Endothelial cell of umbilical vein (primary cell): ENCODE data around the gene AKAP8. TPM values are rescaled to one million over a fixed set of nuclear protein-coding genes. Genes with fewer than 3 reads are reported as not detected.

ENCODE experiments used
- BruUV-seq: library from RNA; stranded (reverse); fragments of 400-500 nt; replicated peaks from 2 replicates; lab custom pipeline; 2021; lab: Mats Ljungman, UMichigan
- CTCF ChIA-PET: fragments of 300-600, 350-600 bp; sonication (Branson Sonifier 250); formaldehyde crosslinking; loops from one replicate; lab custom pipeline; 2021; ENCODE audit warnings: antibody characterized with exemption, inconsistent platforms; lab: Charles Lee
- POLR2A ChIA-PET: fragments of 300-600, 350-600 bp; sonication (Branson Sonifier 250); formaldehyde crosslinking; loops from one replicate; lab custom pipeline; 2021; ENCODE audit warnings: antibody characterized with exemption, inconsistent platforms; lab: Charles Lee
- DNase-seq: peaks from one replicate; pipeline ENCODE4 v3.0.0-alpha.2; 2011; ENCODE audit warnings: low read depth, low spot score
- FAIRE-seq: peaks from 2 replicates; lab custom pipeline; 2011; peaks lifted over from hg19 to GRCh38; lab: Jason Lieb, UNC
- H2AFZ ChIP-seq: 2 replicates; pipeline ENCODE4 v1.6.0; 2012; ENCODE audit warnings: low read depth, low read length, control low read depth, inconsistent platforms
- H3K27ac ChIP-seq: 2 replicates; pipeline ENCODE4 v1.5.1; 2011; ENCODE audit warnings: low read depth, mild to moderate bottlenecking, control low read depth, low read length, moderate library complexity; ENCODE audit not compliant: insufficient read depth
- H3K27me3 ChIP-seq, 2 experiments: 2 replicates each; pipeline versions ENCODE4 v1.6.0 to v1.6.1; 2011; ENCODE audit warnings: low read length in 2 of 2, mixed read lengths in 1 of 2; ENCODE audit not compliant: control insufficient read depth in 2 of 2, insufficient read depth in 2 of 2
- H3K36me3 ChIP-seq, 2 experiments: 2 replicates in 1 of 2; 3 replicates in 1 of 2; pipeline ENCODE4 v1.5.1; 2011; ENCODE audit warnings: low read length in 2 of 2, mild to moderate bottlenecking in 1 of 2, moderate library complexity in 1 of 2; ENCODE audit not compliant: control insufficient read depth in 2 of 2, insufficient read depth in 2 of 2; ENCODE audit errors: extremely low read depth in 1 of 2
- H3K4me1 ChIP-seq: 3 replicates; pipeline ENCODE4 v1.5.1; 2011; ENCODE audit warnings: mild to moderate bottlenecking, low read length; ENCODE audit not compliant: control insufficient read depth, insufficient read depth; ENCODE audit errors: extremely low read depth
- H3K4me2 ChIP-seq: 2 replicates; pipeline ENCODE4 v1.6.1; 2011; ENCODE audit warnings: low read length, control low read depth, mixed read lengths; ENCODE audit not compliant: insufficient read depth
- H3K4me3 ChIP-seq, 3 experiments: fragments of 200-600 bp in 1 of 3; sonication (generic), shearing (Covaris generic) in 1 of 3; replicated peaks in 1 of 3; 2 replicates each; pipeline ENCODE4 v1.5.1; 2011 to 2016; ENCODE audit warnings: control low read depth in 3 of 3, low read length in 3 of 3, mild to moderate bottlenecking in 2 of 3, inconsistent platforms in 1 of 3, low read depth in 1 of 3, moderate library complexity in 1 of 3; ENCODE audit not compliant: insufficient read depth in 1 of 3
- H3K79me2 ChIP-seq: 2 replicates; pipeline ENCODE4 v1.6.0; 2012; ENCODE audit warnings: low read length, inconsistent platforms; ENCODE audit not compliant: control insufficient read depth, insufficient read depth
- H3K9ac ChIP-seq: replicated peaks from 2 replicates; pipeline ENCODE3; 2011; ENCODE audit warnings: low read length, control low read depth; ENCODE audit not compliant: insufficient read depth; ENCODE audit errors: extremely low read depth
- H3K9me1 ChIP-seq: replicated peaks from 3 replicates; pipeline ENCODE4 v1.6.0; 2011; ENCODE audit warnings: mild to moderate bottlenecking, low read length; ENCODE audit not compliant: control insufficient read depth, insufficient read depth; ENCODE audit errors: extremely low read depth
- H3K9me3 ChIP-seq: replicated peaks from 2 replicates; pipeline ENCODE4 v1.5.1; 2012; ENCODE audit warnings: low read length, inconsistent platforms; ENCODE audit not compliant: control insufficient read depth, insufficient read depth
- H4K20me1 ChIP-seq: replicated peaks from 2 replicates; pipeline ENCODE3; 2011; ENCODE audit warnings: mild to moderate bottlenecking, low read length; ENCODE audit not compliant: control insufficient read depth, insufficient read depth; ENCODE audit errors: extremely low read depth
- EZH2 ChIP-seq: IDR thresholded peaks from 2 replicates; pipeline ENCODE4 v1.6.1; 2012; ENCODE audit warnings: borderline replicate concordance, low read depth, mild to moderate bottlenecking, moderate library complexity, low read length, inconsistent platforms; ENCODE audit not compliant: severe bottlenecking
- FOS ChIP-seq: IDR thresholded peaks from 2 replicates; pipeline ENCODE4 v1.6.1; 2011; ENCODE audit warnings: mild to moderate bottlenecking, low read length, moderate library complexity, borderline replicate concordance; ENCODE audit not compliant: insufficient read depth
- GATA2 ChIP-seq: IDR thresholded peaks from 2 replicates; pipeline ENCODE4 v1.7.0; 2011; ENCODE audit warnings: low read depth, mild to moderate bottlenecking, moderate library complexity, mixed read lengths, low read length; ENCODE audit not compliant: insufficient read length, insufficient read depth
- JUN ChIP-seq: IDR thresholded peaks from 2 replicates; pipeline ENCODE4 v1.6.1; 2011; ENCODE audit warnings: borderline replicate concordance, low read depth; ENCODE audit not compliant: insufficient read length, insufficient read depth
- MAX ChIP-seq: IDR thresholded peaks from 2 replicates; pipeline ENCODE4 v1.6.1; 2011; ENCODE audit not compliant: insufficient read depth, insufficient read length
- MYC ChIP-seq: IDR thresholded peaks from one replicate; pipeline ENCODE4 v1.6.1; 2011; ENCODE audit warnings: mild to moderate bottlenecking, low read depth, low read length
- POLR2A ChIP-seq: IDR thresholded peaks from 2 replicates; pipeline ENCODE4 v1.6.1; 2012; ENCODE audit warnings: low read depth, mild to moderate bottlenecking, control low read depth, low read length
- POLR2AphosphoS5 ChIP-seq: IDR thresholded peaks from 2 replicates; pipeline ENCODE4 v1.6.1; 2012; ENCODE audit warnings: low read depth, mild to moderate bottlenecking, control low read depth, low read length, moderate library complexity; ENCODE audit not compliant: insufficient read depth
- dilution Hi-C: fragments of 300-500 bp; cut with MboI; formaldehyde crosslinking; loops from one replicate; pipeline ENCODE4 v1.15.0; 2019; ENCODE audit warnings: low sequenced_read_pairs; ENCODE audit not compliant: extremely low pct_ligation_motif_present
- intact Hi-C: fragments of 100-400 bp; cut with micrococcal nuclease; formaldehyde crosslinking; loops from one replicate; pipeline ENCODE4 v1.10.0; 2022
- polyA plus RNA-seq, 4 experiments: library from polyadenylated mRNA; depleted of rRNA in 3 of 4; stranded (reverse) in 3 of 4; unstranded in 1 of 4; fragments of >200 nt; gene quantifications; 2 replicates each; pipeline versions ENCODE4 v1.2.1 to v1.2.3, GENCODE V29; 2011 to 2012; ENCODE audit warnings: missing spikeins in 1 of 4
- total RNA-seq: library from RNA; stranded (reverse); gene quantifications from 2 replicates; pipeline ENCODE4 v1.2.3, GENCODE V29; 2021
- TF ChIP-seq, protein P1 (sequence below), 2 donors: IDR thresholded peaks; 1 replicate in 1 of 2; 2 replicates in 1 of 2; pipeline ENCODE4 v1.5.1; 2011; ENCODE audit warnings: low read length in 2 of 2, mild to moderate bottlenecking in 2 of 2, moderate library complexity in 2 of 2, control low read depth in 1 of 2, inconsistent platforms in 1 of 2, low read depth in 1 of 2; ENCODE audit not compliant: insufficient read depth in 1 of 2; ENCODE audit errors: extremely low read depth in 1 of 2

AKAP8 gene
- total and polyA plus RNA-seq, 2 donors (not counting 3 experiments of a cell fraction or from before 2014, with no cell fraction given): 16.4 to 44.1 TPM

DNA sequence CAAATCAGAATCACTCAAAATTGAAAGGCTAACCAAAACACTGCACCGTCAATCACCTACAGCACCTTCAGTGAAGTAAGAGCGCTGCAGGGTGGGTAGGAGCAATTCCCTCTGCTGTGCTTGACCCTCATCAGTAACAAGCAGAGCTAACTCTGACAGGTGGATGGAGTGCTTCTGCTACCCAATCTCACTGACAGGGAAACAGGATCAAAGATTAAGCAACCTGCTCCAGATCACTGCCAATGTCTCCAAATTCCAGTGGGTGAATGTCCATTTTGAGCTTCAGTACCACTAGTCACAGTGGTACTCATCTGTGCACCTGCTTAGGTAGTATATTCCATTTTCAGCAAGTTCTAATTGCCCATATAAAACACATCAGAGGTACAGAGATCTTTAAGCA is 72.4 kb downstream of the AKAP8 start:
- Histone ChIP-seq H3K9me3 (no peaks in the 10 kb centered on the region), H3K4me1 (no peaks in the 10 kb centered on the region), H3K9me1 (no peaks in the 10 kb centered on the region), H3K4me2 (no peak overlapping the region), H4K20me1 (peaks cover 27% of the 10 kb centered on the region), H3K36me3 (no peaks in the 10 kb centered on the region), H3K4me3 (no peak overlapping the region), H3K27me3 (no peaks in the 10 kb centered on the region), H3K79me2 (peaks cover 98% of the 10 kb centered on the region), H3K27ac (no peak overlapping the region), H2AFZ (no peak overlapping the region), H3K9ac (no peak overlapping the region)
- DNase-seq: no peak
- BruUV-seq: no TSS peak
- ChIA-PET CTCF (no interaction called here), POLR2A (no interaction called here)
- no peak for FAIRE-seq
- intact Hi-C loops: no loop called here
- dilution Hi-C loops: no loop called here
- TF ChIP-seq EZH2: no peak
- no peak for TF ChIP-seq MAX
- TF ChIP-seq GATA2: no peak
- no peak for TF ChIP-seq MYC
- no peak for TF ChIP-seq JUN
- no peak for TF ChIP-seq POLR2A
- TF ChIP-seq FOS: no peak
- no peak for TF ChIP-seq POLR2AphosphoS5
- TF ChIP-seq, protein P1, sequence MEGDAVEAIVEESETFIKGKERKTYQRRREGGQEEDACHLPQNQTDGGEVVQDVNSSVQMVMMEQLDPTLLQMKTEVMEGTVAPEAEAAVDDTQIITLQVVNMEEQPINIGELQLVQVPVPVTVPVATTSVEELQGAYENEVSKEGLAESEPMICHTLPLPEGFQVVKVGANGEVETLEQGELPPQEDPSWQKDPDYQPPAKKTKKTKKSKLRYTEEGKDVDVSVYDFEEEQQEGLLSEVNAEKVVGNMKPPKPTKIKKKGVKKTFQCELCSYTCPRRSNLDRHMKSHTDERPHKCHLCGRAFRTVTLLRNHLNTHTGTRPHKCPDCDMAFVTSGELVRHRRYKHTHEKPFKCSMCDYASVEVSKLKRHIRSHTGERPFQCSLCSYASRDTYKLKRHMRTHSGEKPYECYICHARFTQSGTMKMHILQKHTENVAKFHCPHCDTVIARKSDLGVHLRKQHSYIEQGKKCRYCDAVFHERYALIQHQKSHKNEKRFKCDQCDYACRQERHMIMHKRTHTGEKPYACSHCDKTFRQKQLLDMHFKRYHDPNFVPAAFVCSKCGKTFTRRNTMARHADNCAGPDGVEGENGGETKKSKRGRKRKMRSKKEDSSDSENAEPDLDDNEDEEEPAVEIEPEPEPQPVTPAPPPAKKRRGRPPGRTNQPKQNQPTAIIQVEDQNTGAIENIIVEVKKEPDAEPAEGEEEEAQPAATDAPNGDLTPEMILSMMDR (IDR thresholded peaks at IDR 0.05; ENCODE audit: extremely low read depth in 1 of 2, insufficient read depth in 1 of 2, low read depth in 1 of 2, low read length in 2 of 2): no peak
